ENCODE data around the gene HSD11B1. TPM values are rescaled to one million over a fixed set of nuclear protein-coding genes. Genes with fewer than 3 reads are reported as not detected.

The HSD11B1 gene
- total RNA-seq, 1 experiment from 2014 or later, result not detected

- H3K4me3 ChIP-seq (ENCODE audit: insufficient read depth, low read depth, low read length), result no peak overlapping the region
- no peaks in the 10 kb centered on the region for H3K36me3 ChIP-seq (replicated peaks; ENCODE audit: control insufficient read depth, insufficient read depth, low read length)
- H3K27me3 ChIP-seq (ENCODE audit: control insufficient read depth, insufficient read depth, low read length), result no peaks in the 10 kb centered on the region; the same call in 1 of the 2 replicates
- DNase-seq, result no peak
Measured at GRCh38 chr1:209767096-209767495, 62.5 kb downstream of the HSD11B1 start.

DNA sequence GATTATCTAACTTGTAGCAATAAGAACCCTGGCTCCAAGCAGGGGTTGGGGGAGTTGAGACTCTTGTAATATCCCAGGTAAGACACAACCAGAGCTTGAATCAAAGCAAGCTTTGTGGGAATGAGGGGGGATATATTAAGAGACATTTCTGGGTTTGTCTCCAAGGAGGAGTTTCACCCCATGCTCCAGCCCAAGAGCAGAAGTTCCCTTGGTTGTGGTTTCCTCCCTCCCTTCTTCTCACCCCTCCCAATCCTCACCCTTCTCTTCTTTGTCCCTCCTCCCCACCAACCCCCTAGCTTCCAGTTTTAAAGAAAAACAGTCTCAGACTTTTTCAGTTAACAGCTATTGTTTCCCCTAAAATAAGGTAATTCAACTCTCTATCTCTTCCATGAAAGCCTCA lies 63.1 kb downstream of the HSD11B1 start:
- Histone ChIP-seq H3K27me3 (ENCODE audit: control insufficient read depth, insufficient read depth, low read length) (no peaks in the 10 kb centered on the region; the same call in 1 of the 2 replicates), H3K4me3 (ENCODE audit: insufficient read depth, low read depth, low read length) (no peak overlapping the region), H3K36me3 (replicated peaks; ENCODE audit: control insufficient read depth, insufficient read depth, low read length) (no peaks in the 10 kb centered on the region)
- DNase-seq, result no peak

GRCh38 chr1:209768354-209768774 lies 63.7 kb downstream of the HSD11B1 start:
- Histone ChIP-seq H3K4me3 (ENCODE audit: insufficient read depth, low read depth, low read length) (no peak overlapping the region), H3K36me3 (replicated peaks; ENCODE audit: control insufficient read depth, insufficient read depth, low read length) (no peaks in the 10 kb centered on the region)
- DNase-seq, result no peak

GRCh38 chr1:209769171-209769904 lies 64.7 kb downstream of the HSD11B1 start:
- H3K4me3 ChIP-seq (ENCODE audit: insufficient read depth, low read depth, low read length), result no peak overlapping the region
- no peaks in the 10 kb centered on the region for H3K36me3 ChIP-seq (replicated peaks; ENCODE audit: control insufficient read depth, insufficient read depth, low read length)
- no peaks in the 10 kb centered on the region; the same call in 1 of the 2 replicates for H3K27me3 ChIP-seq (ENCODE audit: control insufficient read depth, insufficient read depth, low read length)
- DNase-seq, result no peak

More at GRCh38 chr1:209768354-209768774, 63.7 kb downstream of the HSD11B1 start:
- H3K27me3 ChIP-seq (ENCODE audit: control insufficient read depth, insufficient read depth, low read length), result no peaks in the 10 kb centered on the region; the same call in 1 of the 2 replicates

DNA sequence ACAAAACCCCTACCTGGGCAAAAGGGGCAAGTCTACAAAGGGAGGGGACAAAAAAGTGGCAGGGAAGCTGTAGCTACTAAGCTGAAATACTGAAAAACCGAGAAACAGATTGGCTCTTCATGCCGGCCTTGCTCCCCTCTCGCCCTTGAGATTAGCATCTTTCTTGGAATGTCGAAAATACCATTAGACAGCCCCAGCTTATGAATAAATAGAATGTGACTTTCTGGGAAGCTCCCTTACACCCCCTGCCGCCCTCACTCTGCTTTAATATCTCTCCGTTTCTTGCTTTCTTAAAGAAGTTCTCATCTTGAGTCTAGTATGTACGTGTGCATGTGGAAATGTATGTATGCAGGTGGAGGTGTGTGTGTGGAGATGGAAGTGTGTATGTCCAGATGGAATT lies 65.3 kb downstream of the HSD11B1 start:
- no peaks in the 10 kb centered on the region; the same call in 1 of the 2 replicates for H3K27me3 ChIP-seq (ENCODE audit: control insufficient read depth, insufficient read depth, low read length)
- no peak overlapping the region for H3K4me3 ChIP-seq (ENCODE audit: insufficient read depth, low read depth, low read length)
- H3K36me3 ChIP-seq (replicated peaks; ENCODE audit: control insufficient read depth, insufficient read depth, low read length), result no peaks in the 10 kb centered on the region
- DNase-seq, result no peak

DNA sequence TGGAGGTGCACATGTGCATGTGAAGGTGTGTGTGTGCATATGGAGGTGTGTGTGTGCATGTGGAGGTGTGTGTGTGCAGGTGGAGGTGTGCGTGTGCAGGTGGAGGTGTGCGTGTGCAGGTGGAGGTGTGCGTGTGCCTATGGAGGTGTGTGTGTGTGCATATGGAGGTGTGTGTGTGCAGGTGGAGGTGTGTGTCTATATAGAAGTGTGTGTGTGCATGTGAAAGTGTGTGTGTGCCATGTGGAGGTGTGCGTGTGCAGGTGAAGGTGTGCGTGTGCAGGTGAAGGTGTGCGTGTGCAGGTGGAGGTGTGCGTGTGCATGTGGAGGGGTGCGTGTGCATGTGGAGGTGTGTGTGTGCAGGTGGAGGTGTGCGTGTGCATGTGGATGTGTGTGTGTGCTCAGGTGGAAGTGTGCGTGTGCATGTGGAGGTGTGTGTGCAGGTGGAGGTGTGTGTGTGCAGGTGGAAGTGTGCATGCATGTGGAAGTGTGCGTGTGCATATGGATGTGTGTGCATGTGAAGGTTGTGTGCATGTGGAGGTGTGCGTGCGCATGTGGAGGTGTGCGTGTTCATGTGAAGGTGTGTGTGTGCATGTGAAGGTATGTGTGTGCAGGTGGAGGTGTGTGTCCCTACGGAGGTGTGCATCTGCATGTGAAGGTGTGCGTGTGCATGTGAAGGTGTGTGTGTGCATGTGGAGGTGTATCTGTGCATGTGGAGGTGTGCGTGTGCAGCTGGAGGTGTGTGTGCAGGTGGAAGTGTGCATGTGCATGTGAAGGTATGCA lies 66.2 kb downstream of the HSD11B1 start:
- no peak for DNase-seq
- Histone ChIP-seq H3K4me3 (ENCODE audit: insufficient read depth, low read depth, low read length) (no peak overlapping the region), H3K36me3 (replicated peaks; ENCODE audit: control insufficient read depth, insufficient read depth, low read length) (no peaks in the 10 kb centered on the region), H3K27me3 (ENCODE audit: control insufficient read depth, insufficient read depth, low read length) (no peaks in the 10 kb centered on the region; the same call in 1 of the 2 replicates)

GRCh38 chr1:209772126-209772525 lies 67.5 kb downstream of the HSD11B1 start:
- Histone ChIP-seq H3K27me3 (ENCODE audit: control insufficient read depth, insufficient read depth, low read length) (no peaks in the 10 kb centered on the region; the same call in 1 of the 2 replicates), H3K4me3 (ENCODE audit: insufficient read depth, low read depth, low read length) (no peak overlapping the region), H3K36me3 (replicated peaks; ENCODE audit: control insufficient read depth, insufficient read depth, low read length) (no peaks in the 10 kb centered on the region)
- no peak for DNase-seq

DNA sequence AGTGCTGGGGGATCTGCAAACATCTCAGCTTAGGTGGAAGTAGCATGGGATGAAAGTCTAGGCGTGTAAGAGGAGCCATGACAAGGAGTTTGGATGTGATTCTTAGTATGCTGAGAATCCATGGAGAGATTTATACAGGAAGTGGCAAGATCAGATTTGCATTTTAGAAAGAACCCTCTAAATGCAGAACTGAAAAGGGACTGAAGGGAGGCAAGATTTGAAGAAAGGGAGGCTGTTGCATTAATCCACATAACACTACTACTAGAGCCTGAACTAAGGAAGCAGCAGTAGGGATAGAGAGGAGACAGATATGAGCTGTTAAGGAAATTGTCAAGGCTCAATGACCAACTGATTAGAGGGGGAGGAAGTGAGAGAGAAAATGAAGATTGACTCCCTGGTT lies 69.9 kb downstream of the HSD11B1 start:
- no peak for DNase-seq
- no peaks in the 10 kb centered on the region; the same call in 1 of the 2 replicates for H3K27me3 ChIP-seq (ENCODE audit: control insufficient read depth, insufficient read depth, low read length)
- no peak overlapping the region for H3K4me3 ChIP-seq (ENCODE audit: insufficient read depth, low read depth, low read length)
- no peaks in the 10 kb centered on the region for H3K36me3 ChIP-seq (replicated peaks; ENCODE audit: control insufficient read depth, insufficient read depth, low read length)

DNA sequence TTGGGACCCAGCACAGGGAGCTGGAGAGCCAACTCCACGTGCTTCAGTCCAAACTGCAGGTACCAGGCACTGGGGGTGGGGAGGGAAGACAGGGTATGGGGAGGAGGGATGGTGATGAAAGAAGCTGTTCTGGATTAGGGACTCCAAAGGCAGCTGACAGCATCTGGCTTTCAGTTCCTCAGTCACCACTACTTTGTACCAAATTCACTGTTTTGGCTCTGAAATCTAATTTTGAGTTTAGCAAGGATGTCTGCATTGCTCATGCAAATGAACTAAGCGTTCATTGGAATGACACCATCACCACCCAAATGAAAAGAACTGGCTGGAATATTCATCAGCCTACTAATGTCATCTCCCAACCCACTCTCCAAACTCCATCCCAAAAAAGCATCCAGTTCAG lies 71.0 kb downstream of the HSD11B1 start:
- H3K4me3 ChIP-seq (ENCODE audit: insufficient read depth, low read depth, low read length), result no peak overlapping the region
- no peak for DNase-seq
- no peaks in the 10 kb centered on the region; the same call in 1 of the 2 replicates for H3K27me3 ChIP-seq (ENCODE audit: control insufficient read depth, insufficient read depth, low read length)
- H3K36me3 ChIP-seq (replicated peaks; ENCODE audit: control insufficient read depth, insufficient read depth, low read length), result no peaks in the 10 kb centered on the region

DNA sequence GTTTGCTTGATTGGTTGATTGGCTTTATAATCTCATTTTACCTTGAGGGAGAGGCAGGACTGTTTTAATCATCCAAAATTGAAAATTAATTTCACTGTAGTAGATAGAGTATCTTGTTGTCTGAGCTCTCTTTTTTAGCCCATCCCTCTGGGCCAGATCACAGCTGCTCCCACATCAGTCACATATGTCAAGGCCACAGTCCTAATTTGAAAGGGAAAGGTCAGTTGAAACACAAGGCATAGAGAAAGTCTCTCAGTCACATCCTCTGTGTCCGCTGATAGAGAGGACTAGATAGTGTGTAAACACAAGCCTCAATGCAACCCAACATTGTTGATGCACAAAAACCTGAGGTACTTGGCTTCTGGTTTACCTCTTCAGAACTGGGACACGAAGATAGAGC lies 72.9 kb downstream of the HSD11B1 start:
- DNase-seq, result no peak
- no peaks in the 10 kb centered on the region; the same call in 1 of the 2 replicates for H3K27me3 ChIP-seq (ENCODE audit: control insufficient read depth, insufficient read depth, low read length)
- H3K36me3 ChIP-seq (replicated peaks; ENCODE audit: control insufficient read depth, insufficient read depth, low read length), result no peaks in the 10 kb centered on the region
- no peak overlapping the region for H3K4me3 ChIP-seq (ENCODE audit: insufficient read depth, low read depth, low read length)

DNA sequence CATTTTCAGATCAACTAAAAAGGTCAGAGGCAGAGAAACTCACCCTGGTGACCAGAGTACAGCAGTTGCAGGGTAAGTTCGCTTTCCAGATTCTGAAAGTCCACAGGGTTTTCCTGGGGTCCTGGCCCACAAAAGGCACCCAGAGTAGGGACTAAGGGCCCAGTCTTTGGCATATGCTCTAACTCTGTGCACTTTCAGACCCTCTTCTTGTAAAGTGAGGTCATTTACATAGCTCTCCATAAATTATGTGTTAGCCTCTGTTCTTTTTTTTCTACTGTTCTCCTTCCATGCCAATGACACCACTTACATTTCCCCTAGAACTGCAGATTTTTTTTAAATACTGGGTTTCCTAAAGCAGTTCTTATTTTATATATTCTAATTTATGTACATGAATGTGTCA lies 73.5 kb downstream of the HSD11B1 start:
- no peaks in the 10 kb centered on the region for H3K36me3 ChIP-seq (replicated peaks; ENCODE audit: control insufficient read depth, insufficient read depth, low read length)
- H3K27me3 ChIP-seq (ENCODE audit: control insufficient read depth, insufficient read depth, low read length), result no peaks in the 10 kb centered on the region; the same call in 1 of the 2 replicates
- no peak overlapping the region for H3K4me3 ChIP-seq (ENCODE audit: insufficient read depth, low read depth, low read length)
- DNase-seq, result no peak

- no peak for DNase-seq
- no peaks in the 10 kb centered on the region for H3K36me3 ChIP-seq (replicated peaks; ENCODE audit: control insufficient read depth, insufficient read depth, low read length)
- no peaks in the 10 kb centered on the region; the same call in 1 of the 2 replicates for H3K27me3 ChIP-seq (ENCODE audit: control insufficient read depth, insufficient read depth, low read length)
- no peak overlapping the region for H3K4me3 ChIP-seq (ENCODE audit: insufficient read depth, low read depth, low read length)
Measured at GRCh38 chr1:209780268-209780667, 75.6 kb downstream of the HSD11B1 start.

GRCh38 chr1:209783386-209783785 lies 78.7 kb downstream of the HSD11B1 start:
- Histone ChIP-seq H3K27me3 (ENCODE audit: control insufficient read depth, insufficient read depth, low read length) (peaks cover 6% of the 10 kb centered on the region; the same call in 1 of the 2 replicates), H3K36me3 (replicated peaks; ENCODE audit: control insufficient read depth, insufficient read depth, low read length) (no peaks in the 10 kb centered on the region; the same call in 1 of the 2 replicates), H3K4me3 (ENCODE audit: insufficient read depth, low read depth, low read length) (no peak overlapping the region)
- no peak for DNase-seq
